NCI-H226 (cell line): ENCODE measurements around the gene DEPDC1B.
"Not testable (repeated sequence)": the region's sequence is repeated elsewhere in the genome, so short reads cannot be mapped to it uniquely, and the experiment has no call there.

ENCODE experiments used
- DNase-seq: peaks from one replicate; pipeline ENCODE4 v3.0.0-alpha.2; 2015

The DEPDC1B gene

GRCh38 chr5:60699609-60700415, at the start of gene DEPDC1B:
TSS of gene DEPDC1B (minus strand) at chr5:60700166. CDS start at chr5:60700093, 73 bp downstream.
- DNase-seq = peak; percentile 91

DNA sequence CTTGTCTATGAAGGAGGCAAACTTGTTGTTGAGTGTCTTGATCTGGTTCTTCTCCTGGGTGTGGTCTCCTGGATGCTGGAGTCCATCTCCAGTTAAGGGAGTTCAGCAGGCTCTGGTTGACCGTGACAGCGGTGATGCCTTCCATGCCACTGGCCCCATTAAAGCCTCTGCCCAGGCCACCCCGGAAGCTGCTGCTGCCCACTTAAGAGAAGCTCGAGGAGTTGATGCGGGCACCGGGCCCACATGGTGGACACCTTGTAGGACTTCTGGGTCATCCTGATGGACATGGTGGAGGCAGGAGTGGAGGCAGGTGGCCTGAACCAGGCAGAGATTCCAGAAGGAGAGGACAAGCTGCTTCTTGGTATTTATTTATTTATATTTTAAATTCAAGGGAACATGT, 44.7 kb upstream of the DEPDC1B start:
- no peak for DNase-seq

GRCh38 chr5:60743511-60744314, 43.7 kb upstream of the DEPDC1B start:
- DNase-seq = no peak

DNA sequence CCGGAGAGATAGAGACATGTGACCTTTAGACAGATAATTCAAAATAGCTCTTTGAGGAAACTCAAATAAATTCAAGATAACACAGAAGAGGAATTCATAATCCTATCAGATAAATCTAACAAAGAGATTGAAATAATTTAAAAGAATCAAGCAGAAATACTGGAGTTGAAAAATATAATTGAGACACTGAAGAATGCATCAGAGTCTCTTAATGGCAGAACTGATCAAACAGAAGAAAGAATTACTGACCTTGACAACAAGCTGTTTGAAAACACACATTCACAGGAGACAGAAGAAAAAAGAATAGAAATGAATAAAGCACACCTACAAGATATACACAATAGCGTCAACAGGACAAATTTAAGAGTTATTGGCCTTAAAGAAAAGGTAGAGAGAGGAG, 40.4 kb upstream of the DEPDC1B start:
- no peak for DNase-seq

- DNase-seq = no peak
Observed at GRCh38 chr5:60738933-60739332, 39.0 kb upstream of the DEPDC1B start.

DNA sequence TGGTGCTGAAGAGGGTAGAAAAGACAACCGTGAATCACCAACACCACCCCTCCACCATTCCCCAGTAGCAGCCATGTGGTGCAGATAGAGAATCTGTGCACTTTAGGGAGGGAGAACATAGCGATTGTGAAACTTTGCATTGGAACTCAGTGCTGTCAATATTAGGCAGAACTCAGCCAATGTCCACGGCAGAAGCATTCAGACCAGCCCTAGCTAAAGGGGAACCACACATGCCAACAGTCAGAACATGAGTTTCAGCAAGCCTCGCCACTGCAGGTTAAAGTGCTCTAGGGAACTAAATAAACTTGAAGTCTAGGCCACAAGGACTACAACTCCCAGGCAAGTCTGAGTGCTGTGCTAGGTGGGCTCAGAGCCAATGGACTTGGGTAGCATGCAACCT, 38.5 kb upstream of the DEPDC1B start:
- DNase-seq = no peak

GRCh38 chr5:60730858-60731257, 30.9 kb upstream of the DEPDC1B start:
- DNase-seq = not testable (repeated sequence)

- DNase-seq = no peak
Observed at GRCh38 chr5:60727033-60727679, 27.2 kb upstream of the DEPDC1B start.

DNA sequence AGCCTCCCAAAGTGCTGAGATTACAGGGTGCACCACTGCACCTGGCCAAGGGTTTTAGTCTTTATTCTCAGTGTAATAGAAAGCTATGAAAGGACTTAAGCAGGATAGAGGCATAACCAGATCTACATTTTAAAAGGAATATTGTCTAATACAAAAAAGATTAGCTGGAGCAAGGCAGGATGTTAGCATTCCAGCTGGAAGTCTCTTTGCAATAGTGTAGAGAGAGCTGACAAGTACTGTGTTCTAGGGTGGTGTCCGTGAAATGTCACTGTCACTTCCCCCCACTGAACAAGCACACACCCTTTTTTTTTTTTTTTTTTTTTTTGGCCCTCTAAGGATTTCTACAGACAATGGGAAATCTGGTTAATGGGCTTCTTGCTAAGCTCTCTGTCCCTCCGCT, 24.2 kb upstream of the DEPDC1B start:
- DNase-seq = no peak

DNA sequence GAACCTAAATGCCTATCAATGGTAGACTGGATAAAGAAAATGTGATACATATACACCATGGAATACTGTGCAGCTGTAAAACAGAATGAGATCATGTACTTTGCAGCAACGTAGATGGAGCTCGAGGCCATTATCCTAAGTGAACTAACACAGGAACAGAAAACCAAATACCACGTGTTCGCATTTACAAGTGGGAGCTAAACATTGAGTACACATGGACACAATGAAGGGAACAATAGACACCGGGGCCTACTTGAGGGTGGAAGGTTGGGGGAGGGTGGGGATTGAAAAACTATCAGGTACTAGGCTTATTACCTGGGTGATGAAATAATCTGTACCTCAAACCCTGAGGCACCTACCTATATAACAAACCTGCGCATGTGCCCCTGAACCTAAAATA, 22.4 kb upstream of the DEPDC1B start:
- DNase-seq = no peak

- no peak for DNase-seq
Observed at GRCh38 chr5:60719329-60719728, 19.4 kb upstream of the DEPDC1B start.

GRCh38 chr5:60718166-60718892, 18.4 kb upstream of the DEPDC1B start:
- DNase-seq = no peak

GRCh38 chr5:60715201-60715928, 15.4 kb upstream of the DEPDC1B start:
- DNase-seq = not testable (repeated sequence)

DNA sequence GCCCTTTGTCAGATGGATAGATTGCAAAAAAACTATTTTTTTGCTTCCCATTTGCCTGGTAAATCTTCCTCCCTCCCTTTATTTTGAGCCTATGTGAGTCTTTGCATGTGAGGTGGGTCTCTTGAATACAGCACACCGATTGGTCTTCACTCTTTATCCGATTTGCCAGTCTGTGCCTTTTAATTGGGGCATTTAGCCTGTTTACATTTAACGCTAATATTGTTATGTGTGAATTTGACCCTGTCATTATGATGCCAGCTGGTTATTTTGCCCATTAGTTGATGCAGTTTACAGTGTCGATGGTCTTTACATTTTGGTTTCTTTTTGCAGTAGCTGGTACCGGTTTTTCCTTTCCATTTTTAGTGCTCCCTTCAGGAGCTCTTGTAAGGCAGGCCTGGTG, 13.0 kb upstream of the DEPDC1B start:
- DNase-seq = no peak

- DNase-seq = not testable (repeated sequence)
Observed at GRCh38 chr5:60711892-60712291, 11.9 kb upstream of the DEPDC1B start.

GRCh38 chr5:60710362-60710761, 10.4 kb upstream of the DEPDC1B start:
- no peak for DNase-seq

GRCh38 chr5:60705144-60705543, 5.2 kb upstream of the DEPDC1B start:
- no peak for DNase-seq

DNA sequence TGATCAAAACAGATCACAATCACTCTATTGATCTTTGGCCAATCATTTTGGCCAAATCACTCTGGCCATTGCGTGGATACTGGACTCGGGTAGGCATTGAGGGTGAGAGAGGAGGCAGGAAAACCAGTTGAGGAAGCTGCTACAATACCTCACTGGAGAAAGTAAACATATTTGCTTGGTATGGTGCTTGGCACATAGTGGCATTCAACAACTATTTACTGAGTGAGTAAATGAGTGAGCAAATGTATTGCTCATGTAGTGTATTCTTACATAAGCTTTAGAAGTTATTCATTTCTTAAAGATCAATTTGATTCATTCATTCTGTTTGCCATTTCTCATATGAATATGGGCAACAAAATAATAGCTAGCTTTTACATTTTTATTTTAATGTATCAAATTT, 4.0 kb upstream of the DEPDC1B start:
- DNase-seq = no peak

GRCh38 chr5:60701321-60701968, 1.5 kb upstream of the DEPDC1B start:
- DNase-seq = no peak

DNA sequence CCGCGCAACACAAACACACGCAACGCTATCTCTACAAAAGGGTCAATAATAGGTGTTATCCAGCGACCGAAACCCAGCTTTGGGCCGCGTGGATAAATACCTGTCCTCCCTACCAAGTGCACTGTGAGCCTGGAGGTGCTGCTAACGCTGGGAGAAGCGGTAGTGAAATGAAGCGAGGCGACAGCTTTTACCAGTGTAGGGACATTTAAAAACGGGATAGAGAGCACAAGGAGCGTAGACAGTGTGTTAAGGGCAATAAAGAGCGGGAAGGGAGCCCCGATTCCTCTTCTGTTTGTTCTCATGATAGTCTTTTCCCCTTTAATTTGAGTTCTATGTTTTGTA, 421 bp upstream of the DEPDC1B start:
- DNase-seq = no peak

DNA sequence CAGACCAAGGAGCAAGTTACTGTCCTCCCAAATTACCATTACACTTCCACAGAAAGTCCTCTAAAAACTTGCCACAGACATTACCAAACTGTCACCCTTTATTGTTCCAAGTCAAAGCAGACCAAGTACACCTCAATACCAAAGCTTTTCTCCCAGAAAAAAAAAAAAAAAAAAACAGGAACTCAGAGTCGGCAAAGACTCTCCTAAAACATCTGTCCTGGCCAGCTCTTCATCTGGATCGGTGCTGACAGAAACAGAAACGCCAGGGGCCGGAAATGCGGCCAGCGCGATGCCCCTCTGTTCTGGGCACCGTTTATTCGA, 718 bp downstream of the DEPDC1B start:
- DNase-seq = no peak

- DNase-seq = no peak
Observed at GRCh38 chr5:60698336-60698735, 1.6 kb downstream of the DEPDC1B start.
